Loucy (cell line): ENCODE measurements around the gene ANGEL1.

Experiments
- H2AFZ ChIP-seq: fragments of 200-600 bp; sonication (generic); 2 replicates; pipeline ENCODE4 v1.6.0; 2016; ENCODE audit warnings: antibody characterized with exemption, mild to moderate bottlenecking, low read length, moderate library complexity
- H3F3A ChIP-seq: fragments of 200-600 bp; 2 replicates; pipeline ENCODE4 v1.6.0; 2016; ENCODE audit warnings: antibody characterized with exemption, low read depth, mild to moderate bottlenecking
- H3K27me3 ChIP-seq: fragments of 200-600 bp; sonication (generic); 2 replicates; pipeline ENCODE4 v1.6.1; 2014; ENCODE audit warnings: low read length, mild to moderate bottlenecking; ENCODE audit not compliant: insufficient read depth, poor library complexity, severe bottlenecking
- H3K36me3 ChIP-seq: fragments of 200-600 bp; sonication (generic); 2 replicates; pipeline ENCODE4 v1.6.1; 2016; ENCODE audit warnings: low read length; ENCODE audit not compliant: insufficient read depth
- H3K4me1 ChIP-seq: fragments of 200-600 bp; sonication (generic); 2 replicates; pipeline ENCODE4 v1.5.1; 2014; ENCODE audit warnings: low read length, mild to moderate bottlenecking; ENCODE audit not compliant: insufficient read depth, poor library complexity, severe bottlenecking
- H3K4me2 ChIP-seq: fragments of 200-600 bp; sonication (generic); 2 replicates; pipeline ENCODE4 v1.6.0; 2014; ENCODE audit warnings: antibody characterized with exemption, low read length, low read depth, mild to moderate bottlenecking; ENCODE audit not compliant: poor library complexity, severe bottlenecking
- H3K4me3 ChIP-seq: fragments of 200-600 bp; sonication (generic); 2 replicates; pipeline ENCODE4 v1.5.1; 2014; ENCODE audit warnings: low read length, mild to moderate bottlenecking, mixed read lengths; ENCODE audit not compliant: poor library complexity, severe bottlenecking
- H3K79me2 ChIP-seq: fragments of 200-600 bp; sonication (generic); 2 replicates; pipeline ENCODE4 v1.6.1; 2014; ENCODE audit warnings: low read length; ENCODE audit not compliant: insufficient read depth
- H3K9ac ChIP-seq: fragments of 200-600 bp; sonication (generic); 2 replicates; pipeline ENCODE4 v1.6.0; 2014; ENCODE audit warnings: mild to moderate bottlenecking, low read depth, low read length, moderate library complexity; ENCODE audit not compliant: poor library complexity, severe bottlenecking
- H3K9me2 ChIP-seq: fragments of 200-600 bp; sonication (generic); replicated peaks from 2 replicates; pipeline ENCODE4 v1.6.1; 2016; ENCODE audit warnings: low read depth, low read length, mixed read lengths
- H3K9me3 ChIP-seq: fragments of 200-600 bp; sonication (generic); 2 replicates; pipeline ENCODE4 v1.6.1; 2014; ENCODE audit warnings: mild to moderate bottlenecking, antibody characterized with exemption, low read length, low read depth; ENCODE audit not compliant: insufficient read depth
- H4K20me1 ChIP-seq: fragments of 200-600 bp; sonication (generic); 2 replicates; pipeline ENCODE4 v1.6.0; 2014; ENCODE audit warnings: antibody characterized with exemption, low read length, mild to moderate bottlenecking; ENCODE audit not compliant: insufficient read depth, poor library complexity, severe bottlenecking
- EZH2phosphoT487 ChIP-seq: fragments of 200-600 bp; IDR thresholded peaks from 2 replicates; pipeline ENCODE4 v1.6.1; 2018; ENCODE audit warnings: antibody characterized with exemption, mild to moderate bottlenecking, moderate library complexity, borderline replicate concordance
- TF ChIP-seq, protein P1 (sequence below): fragments of 200-600 bp; sonication (generic); conservative IDR thresholded peaks from 2 replicates; pipeline ENCODE4 v1.5.1; 2014; ENCODE audit warnings: mild to moderate bottlenecking, antibody characterized with exemption, low read length

The ANGEL1 gene

DNA sequence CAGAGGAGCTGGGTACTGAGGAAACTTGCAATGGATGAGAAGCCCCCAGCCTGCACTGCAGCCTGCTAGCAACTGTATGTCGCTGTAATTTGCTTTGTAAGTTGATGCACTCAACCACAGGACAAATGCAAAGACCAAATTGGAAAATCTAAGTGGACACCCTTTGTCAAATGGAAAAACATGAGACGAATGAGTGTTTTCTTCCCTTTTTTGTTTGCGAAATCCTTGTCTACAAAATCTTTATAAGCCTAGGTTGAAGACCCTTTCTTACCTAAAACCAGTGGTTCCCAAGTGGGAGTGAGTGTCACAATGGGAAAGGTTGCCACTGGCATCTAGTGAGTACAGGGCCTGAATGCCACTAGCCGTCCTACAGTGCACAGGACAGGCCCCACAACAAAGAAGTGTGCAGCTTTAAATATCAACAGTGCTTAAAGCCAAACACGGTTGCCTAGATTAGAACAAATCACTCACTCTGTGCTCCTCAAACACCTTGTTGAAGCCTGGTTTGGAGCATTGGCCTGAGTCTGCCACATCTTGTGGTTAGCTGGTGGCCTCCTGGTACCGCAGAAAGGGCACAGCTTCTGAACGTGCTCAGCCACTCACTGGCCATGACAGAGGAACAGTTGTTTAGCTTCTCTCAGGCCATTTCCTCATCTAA lies 59.0 kb downstream of the ANGEL1 start:
- no peak overlapping the region for H3K4me2 ChIP-seq
- H4K20me1 ChIP-seq, result no peaks in the 10 kb centered on the region
- H3K4me3 ChIP-seq, result no peak overlapping the region
- no peaks in the 10 kb centered on the region for H3K79me2 ChIP-seq
- H3K36me3 ChIP-seq, result no peaks in the 10 kb centered on the region
- no peak overlapping the region for H3K9ac ChIP-seq
- TF ChIP-seq, protein P1, sequence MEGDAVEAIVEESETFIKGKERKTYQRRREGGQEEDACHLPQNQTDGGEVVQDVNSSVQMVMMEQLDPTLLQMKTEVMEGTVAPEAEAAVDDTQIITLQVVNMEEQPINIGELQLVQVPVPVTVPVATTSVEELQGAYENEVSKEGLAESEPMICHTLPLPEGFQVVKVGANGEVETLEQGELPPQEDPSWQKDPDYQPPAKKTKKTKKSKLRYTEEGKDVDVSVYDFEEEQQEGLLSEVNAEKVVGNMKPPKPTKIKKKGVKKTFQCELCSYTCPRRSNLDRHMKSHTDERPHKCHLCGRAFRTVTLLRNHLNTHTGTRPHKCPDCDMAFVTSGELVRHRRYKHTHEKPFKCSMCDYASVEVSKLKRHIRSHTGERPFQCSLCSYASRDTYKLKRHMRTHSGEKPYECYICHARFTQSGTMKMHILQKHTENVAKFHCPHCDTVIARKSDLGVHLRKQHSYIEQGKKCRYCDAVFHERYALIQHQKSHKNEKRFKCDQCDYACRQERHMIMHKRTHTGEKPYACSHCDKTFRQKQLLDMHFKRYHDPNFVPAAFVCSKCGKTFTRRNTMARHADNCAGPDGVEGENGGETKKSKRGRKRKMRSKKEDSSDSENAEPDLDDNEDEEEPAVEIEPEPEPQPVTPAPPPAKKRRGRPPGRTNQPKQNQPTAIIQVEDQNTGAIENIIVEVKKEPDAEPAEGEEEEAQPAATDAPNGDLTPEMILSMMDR, result no peak
- no peak for TF ChIP-seq EZH2phosphoT487
- no peaks in the 10 kb centered on the region for H3K27me3 ChIP-seq
- no peaks in the 10 kb centered on the region for H3F3A ChIP-seq
- no peaks in the 10 kb centered on the region for H3K4me1 ChIP-seq
- no peak overlapping the region for H2AFZ ChIP-seq
- H3K9me3 ChIP-seq, result no peaks in the 10 kb centered on the region
- no peaks in the 10 kb centered on the region for H3K9me2 ChIP-seq

GRCh38 chr14:76752744-76753143 lies 59.9 kb downstream of the ANGEL1 start:
- no peaks in the 10 kb centered on the region for H3K79me2 ChIP-seq
- no peaks in the 10 kb centered on the region for H3K4me1 ChIP-seq
- no peak overlapping the region for H3K9ac ChIP-seq
- H3K27me3 ChIP-seq, result no peaks in the 10 kb centered on the region
- no peaks in the 10 kb centered on the region for H3F3A ChIP-seq
- no peak for TF ChIP-seq EZH2phosphoT487
- TF ChIP-seq, protein P1, result no peak
- H3K4me3 ChIP-seq, result no peak overlapping the region
- H3K9me2 ChIP-seq, result no peaks in the 10 kb centered on the region
- no peaks in the 10 kb centered on the region for H3K36me3 ChIP-seq
- no peaks in the 10 kb centered on the region for H4K20me1 ChIP-seq
- no peaks in the 10 kb centered on the region for H3K9me3 ChIP-seq
- no peak overlapping the region for H3K4me2 ChIP-seq
- no peak overlapping the region for H2AFZ ChIP-seq

- Histone ChIP-seq H4K20me1 (no peaks in the 10 kb centered on the region), H3K79me2 (no peaks in the 10 kb centered on the region), H2AFZ (no peak overlapping the region), H3K4me2 (no peak overlapping the region), H3K9ac (no peak overlapping the region), H3F3A (no peaks in the 10 kb centered on the region), H3K36me3 (no peaks in the 10 kb centered on the region), H3K4me3 (no peak overlapping the region), H3K4me1 (no peaks in the 10 kb centered on the region), H3K9me3 (peaks cover 11% of the 10 kb centered on the region), H3K27me3 (no peaks in the 10 kb centered on the region), H3K9me2 (no peaks in the 10 kb centered on the region)
- TF ChIP-seq EZH2phosphoT487, result no peak
- TF ChIP-seq, protein P1, result no peak
These were observed 69.7 kb downstream of the ANGEL1 start for GRCh38 chr14:76742966-76743365.
